Erythroblast (primary cell): Measurements from ENCODE around the gene C1orf56.
"Not testable (repeated sequence)": the region's sequence is repeated elsewhere in the genome, so short reads cannot be mapped to it uniquely, and the experiment has no call there.

Source experiments
- DNase-seq, 2 experiments: peaks; one replicate each; lab custom pipeline; 2025; lab: John Stamatoyannopoulos, UW
- GATA1 ChIP-seq: IDR thresholded peaks from 2 replicates; pipeline ENCODE4 v1.6.1; 2011; ENCODE audit warnings: low read depth, mild to moderate bottlenecking, control low read depth, low read length, moderate library complexity
- POLR2A ChIP-seq: IDR thresholded peaks from 2 replicates; pipeline ENCODE4 v1.6.1; 2011; ENCODE audit warnings: mild to moderate bottlenecking, low read length

Gene C1orf56

GRCh38 chr1:151060657-151061421 lies 13.3 kb downstream of the C1orf56 start:
- DNase-seq = no peak
- TF ChIP-seq GATA1 (no peak), POLR2A (no peak)

GRCh38 chr1:151061704-151062103 lies 14.2 kb downstream of the C1orf56 start:
- TF ChIP-seq GATA1 (no peak), POLR2A (no peak)
- DNase-seq = no peak

- no peak for TF ChIP-seq GATA1
- TF ChIP-seq POLR2A = no peak
- DNase-seq = peak in 1 of 2 experiments; percentile 79
Observed at GRCh38 chr1:151062741-151063371, 15.3 kb downstream of the C1orf56 start.

- DNase-seq = no peak
- no peak for TF ChIP-seq POLR2A
Observed at GRCh38 chr1:151065089-151065645, 17.6 kb downstream of the C1orf56 start.

- no peak for DNase-seq
- TF ChIP-seq POLR2A = no peak
- TF ChIP-seq GATA1 = no peak
Observed at GRCh38 chr1:151067185-151067584, 19.6 kb downstream of the C1orf56 start.

DNA sequence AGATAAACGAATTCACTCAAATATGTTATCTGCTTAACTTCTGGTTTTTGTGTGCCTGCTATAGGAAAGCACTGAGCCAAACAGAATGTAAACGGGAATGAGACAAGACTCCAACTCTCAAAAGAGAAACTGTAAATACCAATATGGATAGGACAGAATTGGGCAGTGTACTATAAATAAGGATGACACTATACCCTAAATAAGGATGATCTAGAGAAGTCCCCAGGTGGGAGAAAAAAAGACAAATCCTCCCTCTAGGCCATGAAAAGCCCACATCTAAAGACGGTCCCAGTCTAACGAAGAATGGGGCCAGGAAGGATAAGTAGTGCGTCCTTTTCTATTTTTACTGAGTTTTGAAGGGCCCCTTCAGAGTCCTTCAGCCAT lies 21.5 kb downstream of the C1orf56 start:
- no peak for DNase-seq
- no peak for TF ChIP-seq POLR2A
- no peak for TF ChIP-seq GATA1

GRCh38 chr1:151070474-151071276 lies 23.1 kb downstream of the C1orf56 start, which contains the start of gene GABPB2:
Gene GABPB2 (plus strand): TSS chr1:151070761. CDS start chr1:151088190, 17,429 bp downstream.
- DNase-seq = peak; percentile 97

DNA sequence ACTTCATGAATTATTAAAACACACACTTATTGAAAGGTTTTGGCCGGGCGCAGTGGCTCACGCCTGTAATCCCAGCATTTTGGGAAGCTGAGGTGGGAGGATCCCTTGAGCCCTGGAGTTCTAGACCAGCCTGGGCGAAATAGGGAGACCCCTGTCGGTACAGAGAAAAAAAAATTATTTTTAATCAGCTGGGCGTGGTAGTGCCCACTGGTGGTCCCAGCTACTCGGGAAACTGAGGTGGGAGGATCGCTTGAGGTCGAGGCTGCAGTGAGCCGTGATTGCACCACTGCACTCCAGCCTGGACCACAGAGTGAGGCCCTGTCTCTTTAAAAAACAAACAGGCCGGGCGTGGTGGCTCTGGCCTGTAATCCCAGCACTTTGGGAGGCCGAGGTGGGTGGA lies 24.7 kb downstream of the C1orf56 start:
- no peak for DNase-seq
- TF ChIP-seq POLR2A (no peak), GATA1 (no peak)

More at GRCh38 chr1:151070474-151071276, 23.1 kb downstream of the C1orf56 start, which contains the start of gene GABPB2:
- TF ChIP-seq POLR2A = peak; percentile 93
- TF ChIP-seq GATA1 = no peak

DNA sequence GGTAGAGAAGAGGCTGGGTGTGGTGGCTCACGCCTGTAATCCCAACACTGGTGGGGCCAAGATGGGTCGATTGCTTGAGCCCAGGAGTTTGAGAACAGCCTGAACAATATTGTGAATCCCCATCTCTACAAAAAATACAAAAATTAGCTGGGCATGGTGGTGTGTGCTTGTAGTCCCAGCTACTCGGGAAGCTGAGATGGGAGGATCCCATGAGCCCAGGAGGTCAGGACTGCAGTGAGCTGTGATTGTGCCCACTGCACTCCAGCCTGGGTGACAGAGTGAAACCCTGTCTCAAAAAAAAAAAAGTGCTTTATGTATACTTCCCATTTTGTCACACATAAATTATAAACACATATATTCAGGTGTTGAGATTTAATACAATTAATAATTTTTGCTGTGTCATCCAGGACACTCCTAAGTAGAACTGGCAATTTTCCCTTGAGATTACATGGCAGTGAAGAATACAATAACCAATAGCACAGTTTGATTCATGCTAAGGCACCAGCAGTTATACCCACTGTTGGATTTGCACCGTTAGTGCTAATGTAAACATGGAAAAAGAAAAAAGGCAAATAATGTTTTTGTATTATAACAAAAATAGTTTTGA lies 38.5 kb downstream of the C1orf56 start:
- DNase-seq = no peak

DNA sequence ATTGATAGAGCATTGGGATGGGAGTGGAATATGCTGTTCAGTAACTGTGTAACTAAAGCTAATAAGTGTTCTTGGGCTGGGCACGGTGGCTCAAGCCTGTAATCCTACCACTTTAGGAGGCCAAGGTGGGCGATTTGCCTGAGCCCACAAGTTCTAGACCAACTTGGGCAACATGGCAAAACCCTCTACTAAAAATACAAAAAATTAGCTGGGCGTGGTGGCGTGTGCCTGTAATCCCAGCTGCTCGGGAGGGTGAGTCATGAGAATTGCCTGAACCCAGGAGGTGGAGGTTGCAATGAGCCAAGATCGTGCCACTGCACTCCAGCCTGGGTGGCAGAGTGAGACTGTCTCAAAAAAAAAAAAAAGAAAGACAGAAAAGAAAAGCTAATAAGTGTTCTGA lies 49.9 kb downstream of the C1orf56 start:
- not testable (repeated sequence) for DNase-seq

More for the DNA sequence above, 38.5 kb downstream of the C1orf56 start:
- TF ChIP-seq POLR2A = no peak
- no peak for TF ChIP-seq GATA1

DNA sequence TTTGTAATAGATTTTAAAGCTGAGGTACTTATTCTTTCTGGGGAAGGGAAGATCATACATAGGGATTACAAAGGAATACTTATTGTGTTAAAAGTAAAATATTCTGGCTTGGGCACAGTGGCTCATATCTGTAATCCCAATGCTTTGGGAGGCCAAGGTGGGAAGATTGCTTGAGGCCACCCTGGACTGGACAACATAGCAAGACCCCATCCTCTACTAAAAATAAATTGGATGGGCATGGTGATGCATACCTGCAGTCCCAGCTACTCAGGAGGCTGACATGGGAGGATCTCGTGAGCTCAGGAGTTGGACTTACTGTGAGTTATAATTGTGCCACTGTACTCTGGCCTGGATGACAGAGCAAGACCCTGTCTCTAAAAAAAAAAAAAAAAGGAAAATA lies 50.6 kb downstream of the C1orf56 start:
- TF ChIP-seq POLR2A = no peak
- TF ChIP-seq GATA1 = no peak
- DNase-seq = no peak
